Type B pancreatic cell (in vitro differentiated cells): ENCODE results near the gene DDB1. TPM values are rescaled to one million over a fixed set of nuclear protein-coding genes. Genes with fewer than 3 reads are reported as not detected.
A peak's percentile ranks its signal among the peaks of the same experiment; 100 is the strongest.

Source experiments
- DNase-seq: peaks from one replicate; pipeline ENCODE4 v3.0.0; 2021; ENCODE audit warnings: mixed read lengths; ENCODE audit not compliant: unreplicated experiment; ENCODE audit errors: extremely low spot score
- H3K27ac Mint-ChIP-seq: 2 replicates; pipeline ENCODE4 v1.8.0; 2021; ENCODE audit warnings: mild to moderate bottlenecking, mixed read lengths
- H3K27me3 Mint-ChIP-seq: 2 replicates; pipeline ENCODE4 v1.8.0; 2021; ENCODE audit warnings: mixed read lengths
- H3K36me3 Mint-ChIP-seq: 2 replicates; pipeline ENCODE4 v1.8.0; 2021; ENCODE audit warnings: mixed read lengths
- H3K4me1 Mint-ChIP-seq: one replicate; pipeline ENCODE4 v1.8.0; 2021; ENCODE audit warnings: mixed read lengths; ENCODE audit not compliant: unreplicated experiment
- H3K4me3 Mint-ChIP-seq: 2 replicates; pipeline ENCODE4 v1.8.0; 2021; ENCODE audit warnings: mild to moderate bottlenecking, mixed read lengths
- H3K9me3 Mint-ChIP-seq: 2 replicates; pipeline ENCODE4 v1.8.0; 2021; ENCODE audit warnings: mixed read lengths
- CTCF ChIP-seq: fragments of 200-600 bp; sonication (generic); conservative IDR thresholded peaks from 2 replicates; pipeline ENCODE4 v1.5.0; 2021; ENCODE audit warnings: antibody characterized with exemption, mild to moderate bottlenecking
- total RNA-seq: library from RNA; stranded (reverse); gene quantifications from 2 replicates; pipeline ENCODE4 v1.2.1, GENCODE V29; 2021; ENCODE audit warnings: low replicate concordance

DDB1 gene
- total RNA-seq, 1 donor from 2014 or later, result 279 TPM

GRCh38 chr11:61372659-61373420, 39.9 kb upstream of the DDB1 start:
- peaks cover 49% of the 10 kb centered on the region for H3K36me3 Mint-ChIP-seq
- no peak for DNase-seq
- H3K9me3 Mint-ChIP-seq, result no peaks in the 10 kb centered on the region
- H3K4me3 Mint-ChIP-seq, result no peak overlapping the region
- H3K27me3 Mint-ChIP-seq, result no peaks in the 10 kb centered on the region
- no peak overlapping the region for H3K27ac Mint-ChIP-seq
- TF ChIP-seq CTCF, result no peak
- H3K4me1 Mint-ChIP-seq, result no peaks in the 10 kb centered on the region

- no peak for DNase-seq
- Mint-ChIP-seq H3K9me3 (no peaks in the 10 kb centered on the region), H3K4me3 (peak overlapping the region; percentile 44), H3K36me3 (peaks cover 38% of the 10 kb centered on the region), H3K27me3 (no peaks in the 10 kb centered on the region), H3K4me1 (no peaks in the 10 kb centered on the region), H3K27ac (peak overlapping the region; percentile 71)
- no peak for TF ChIP-seq CTCF
Observed at GRCh38 chr11:61370349-61371005, 37.6 kb upstream of the DDB1 start.

GRCh38 chr11:61369372-61370348, 36.8 kb upstream of the DDB1 start:
- Mint-ChIP-seq H3K27ac (peak overlapping the region; percentile 71), H3K4me1 (no peaks in the 10 kb centered on the region), H3K9me3 (no peaks in the 10 kb centered on the region), H3K36me3 (peaks cover 34% of the 10 kb centered on the region), H3K27me3 (no peaks in the 10 kb centered on the region), H3K4me3 (no peak overlapping the region)
- TF ChIP-seq CTCF, result no peak
- no peak for DNase-seq

GRCh38 chr11:61368646-61369045, 35.7 kb upstream of the DDB1 start:
- Mint-ChIP-seq H3K27ac (no peak overlapping the region), H3K27me3 (no peaks in the 10 kb centered on the region), H3K4me1 (peaks cover 3% of the 10 kb centered on the region), H3K9me3 (no peaks in the 10 kb centered on the region), H3K4me3 (no peak overlapping the region), H3K36me3 (peaks cover 34% of the 10 kb centered on the region)
- no peak for TF ChIP-seq CTCF
- no peak for DNase-seq

GRCh38 chr11:61367406-61367805, 34.5 kb upstream of the DDB1 start:
- no peak for TF ChIP-seq CTCF
- Mint-ChIP-seq H3K36me3 (peaks cover 33% of the 10 kb centered on the region), H3K27ac (no peak overlapping the region)

More at GRCh38 chr11:61367406-61367805, 34.5 kb upstream of the DDB1 start:
- no peak for DNase-seq
- H3K4me1 Mint-ChIP-seq, result peaks cover 13% of the 10 kb centered on the region
- H3K4me3 Mint-ChIP-seq, result no peak overlapping the region
- H3K27me3 Mint-ChIP-seq, result no peaks in the 10 kb centered on the region
- H3K9me3 Mint-ChIP-seq, result no peaks in the 10 kb centered on the region
